Liver (tissue), 3 donors: ENCODE results near the gene SNRNP70.

ENCODE experiments used
- EGR1 ChIP-seq, 2 donors: IDR thresholded peaks; 2 replicates each; pipeline ENCODE4 v1.6.1; 2016 to 2018; ENCODE audit warnings: antibody characterized with exemption in 2 of 2, low read depth in 2 of 2
- GABPA ChIP-seq, 2 donors: IDR thresholded peaks in 1 of 2; conservative IDR thresholded peaks in 1 of 2; 2 replicates each; pipeline ENCODE4 v1.6.1; 2016; ENCODE audit warnings: antibody characterized with exemption in 2 of 2, mild to moderate bottlenecking in 1 of 2, moderate library complexity in 1 of 2
- HNF4G ChIP-seq: IDR thresholded peaks from 2 replicates; pipeline ENCODE4 v1.6.1; 2016; ENCODE audit warnings: antibody characterized with exemption
- JUND ChIP-seq, 2 donors: IDR thresholded peaks; 2 replicates each; pipeline ENCODE4 v1.6.1; 2016; ENCODE audit warnings: antibody characterized with exemption in 2 of 2
- MAX ChIP-seq: IDR thresholded peaks from 2 replicates; pipeline ENCODE4 v1.6.1; 2016; ENCODE audit warnings: antibody characterized with exemption
- NR2F2 ChIP-seq: IDR thresholded peaks from 2 replicates; pipeline ENCODE4 v1.6.1; 2016; ENCODE audit warnings: antibody characterized with exemption
- RAD21 ChIP-seq, 2 donors: IDR thresholded peaks; 2 replicates each; pipeline ENCODE4 v1.6.1; 2016; ENCODE audit warnings: antibody characterized with exemption in 2 of 2, mild to moderate bottlenecking in 2 of 2
- TAF1 ChIP-seq: conservative IDR thresholded peaks from 2 replicates; pipeline ENCODE4 v1.6.1; 2016; ENCODE audit warnings: antibody characterized with exemption, mild to moderate bottlenecking
- YY1 ChIP-seq: IDR thresholded peaks from 2 replicates; pipeline ENCODE4 v1.6.1; 2016; ENCODE audit warnings: antibody characterized with exemption, mild to moderate bottlenecking
- TF ChIP-seq, protein P1 (sequence below): fragments of 150-350 bp; IDR thresholded peaks from 2 replicates; pipeline ENCODE4 v1.5.1; 2017; ENCODE audit warnings: improper control_type of control experiment, low read depth, low read length; ENCODE audit not compliant: missing input control
- TF ChIP-seq, protein P2 (sequence below): IDR thresholded peaks from 2 replicates; pipeline ENCODE4 v1.6.1; 2016; ENCODE audit warnings: antibody characterized with exemption, mild to moderate bottlenecking
- donor health status: healthy.
- donor health status: healthy.

DNA sequence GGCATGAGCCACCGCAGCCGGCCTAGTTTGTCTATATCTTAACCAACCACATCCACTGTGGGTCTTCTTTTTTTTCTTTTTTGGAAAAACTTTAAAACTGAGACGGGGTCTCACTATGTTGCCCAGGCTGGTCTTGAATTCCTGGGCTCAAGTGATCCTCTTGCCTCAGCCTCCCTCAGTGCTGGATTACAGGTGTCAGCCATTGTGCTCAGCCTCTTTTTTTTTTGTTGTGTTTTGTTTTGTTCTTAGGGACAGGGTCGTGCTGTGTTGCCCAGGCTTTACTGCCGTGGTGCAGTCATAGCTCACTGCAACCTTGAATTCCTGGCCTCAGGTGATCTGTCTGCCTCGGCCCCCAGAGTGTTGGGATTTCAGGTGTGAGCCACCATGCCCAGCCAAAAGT lies 7.4 kb downstream of the SNRNP70 start:
- TF ChIP-seq, protein P1, sequence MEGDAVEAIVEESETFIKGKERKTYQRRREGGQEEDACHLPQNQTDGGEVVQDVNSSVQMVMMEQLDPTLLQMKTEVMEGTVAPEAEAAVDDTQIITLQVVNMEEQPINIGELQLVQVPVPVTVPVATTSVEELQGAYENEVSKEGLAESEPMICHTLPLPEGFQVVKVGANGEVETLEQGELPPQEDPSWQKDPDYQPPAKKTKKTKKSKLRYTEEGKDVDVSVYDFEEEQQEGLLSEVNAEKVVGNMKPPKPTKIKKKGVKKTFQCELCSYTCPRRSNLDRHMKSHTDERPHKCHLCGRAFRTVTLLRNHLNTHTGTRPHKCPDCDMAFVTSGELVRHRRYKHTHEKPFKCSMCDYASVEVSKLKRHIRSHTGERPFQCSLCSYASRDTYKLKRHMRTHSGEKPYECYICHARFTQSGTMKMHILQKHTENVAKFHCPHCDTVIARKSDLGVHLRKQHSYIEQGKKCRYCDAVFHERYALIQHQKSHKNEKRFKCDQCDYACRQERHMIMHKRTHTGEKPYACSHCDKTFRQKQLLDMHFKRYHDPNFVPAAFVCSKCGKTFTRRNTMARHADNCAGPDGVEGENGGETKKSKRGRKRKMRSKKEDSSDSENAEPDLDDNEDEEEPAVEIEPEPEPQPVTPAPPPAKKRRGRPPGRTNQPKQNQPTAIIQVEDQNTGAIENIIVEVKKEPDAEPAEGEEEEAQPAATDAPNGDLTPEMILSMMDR: no peak
- TF ChIP-seq, protein P2, sequence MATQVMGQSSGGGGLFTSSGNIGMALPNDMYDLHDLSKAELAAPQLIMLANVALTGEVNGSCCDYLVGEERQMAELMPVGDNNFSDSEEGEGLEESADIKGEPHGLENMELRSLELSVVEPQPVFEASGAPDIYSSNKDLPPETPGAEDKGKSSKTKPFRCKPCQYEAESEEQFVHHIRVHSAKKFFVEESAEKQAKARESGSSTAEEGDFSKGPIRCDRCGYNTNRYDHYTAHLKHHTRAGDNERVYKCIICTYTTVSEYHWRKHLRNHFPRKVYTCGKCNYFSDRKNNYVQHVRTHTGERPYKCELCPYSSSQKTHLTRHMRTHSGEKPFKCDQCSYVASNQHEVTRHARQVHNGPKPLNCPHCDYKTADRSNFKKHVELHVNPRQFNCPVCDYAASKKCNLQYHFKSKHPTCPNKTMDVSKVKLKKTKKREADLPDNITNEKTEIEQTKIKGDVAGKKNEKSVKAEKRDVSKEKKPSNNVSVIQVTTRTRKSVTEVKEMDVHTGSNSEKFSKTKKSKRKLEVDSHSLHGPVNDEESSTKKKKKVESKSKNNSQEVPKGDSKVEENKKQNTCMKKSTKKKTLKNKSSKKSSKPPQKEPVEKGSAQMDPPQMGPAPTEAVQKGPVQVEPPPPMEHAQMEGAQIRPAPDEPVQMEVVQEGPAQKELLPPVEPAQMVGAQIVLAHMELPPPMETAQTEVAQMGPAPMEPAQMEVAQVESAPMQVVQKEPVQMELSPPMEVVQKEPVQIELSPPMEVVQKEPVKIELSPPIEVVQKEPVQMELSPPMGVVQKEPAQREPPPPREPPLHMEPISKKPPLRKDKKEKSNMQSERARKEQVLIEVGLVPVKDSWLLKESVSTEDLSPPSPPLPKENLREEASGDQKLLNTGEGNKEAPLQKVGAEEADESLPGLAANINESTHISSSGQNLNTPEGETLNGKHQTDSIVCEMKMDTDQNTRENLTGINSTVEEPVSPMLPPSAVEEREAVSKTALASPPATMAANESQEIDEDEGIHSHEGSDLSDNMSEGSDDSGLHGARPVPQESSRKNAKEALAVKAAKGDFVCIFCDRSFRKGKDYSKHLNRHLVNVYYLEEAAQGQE: no peak
- TF ChIP-seq YY1 (no peak), TAF1 (no peak), EGR1 (IDR thresholded peaks at IDR 0.05; ENCODE audit: low read depth in 2 of 2) (no peak), GABPA (IDR thresholded peaks at IDR 0.05 in 1 of 2, conservative IDR thresholded peaks at IDR 0.05 in 1 of 2) (no peak), MAX (no peak), NR2F2 (no peak), RAD21 (IDR thresholded peaks at IDR 0.05) (no peak), JUND (IDR thresholded peaks at IDR 0.05) (no peak), HNF4G (no peak)
